Naive B cell (primary cell): ENCODE results near the gene LAMA5. TPM values are rescaled to one million over a fixed set of nuclear protein-coding genes. Genes with fewer than 3 reads are reported as not detected.

ENCODE experiments used
- ATAC-seq, 2 donors: fragments of 150-1000 bp; cut with Tn5 transposase; 2 replicates each; pipeline ENCODE4 v1.10.0; 2021; ENCODE audit warnings: low read depth in 2 of 2, mild to moderate bottlenecking in 2 of 2, moderate library complexity in 2 of 2
- DNase-seq: peaks from one replicate; pipeline ENCODE4 v3.0.0; 2022
- H3K27ac Mint-ChIP-seq, 6 donors: one replicate each; pipeline ENCODE4 v1.8.0; 2020 to 2022; ENCODE audit warnings: mild to moderate bottlenecking in 6 of 6, mixed read lengths in 6 of 6, moderate library complexity in 5 of 6, inconsistent platforms in 2 of 6
- H3K27me3 Mint-ChIP-seq, 3 donors: one replicate each; pipeline ENCODE4 v1.8.0; 2021 to 2022; ENCODE audit warnings: mixed read lengths in 3 of 3, mild to moderate bottlenecking in 1 of 3
- H3K36me3 Mint-ChIP-seq, 2 donors: one replicate each; pipeline ENCODE4 v1.8.0; 2020 to 2022; ENCODE audit warnings: mixed read lengths in 2 of 2, inconsistent platforms in 1 of 2, mild to moderate bottlenecking in 1 of 2
- H3K4me1 Mint-ChIP-seq, 3 donors: one replicate each; pipeline ENCODE4 v1.8.0; 2020 to 2022; ENCODE audit warnings: mixed read lengths in 3 of 3, inconsistent platforms in 1 of 3, mild to moderate bottlenecking in 1 of 3, moderate library complexity in 1 of 3
- H3K4me3 Mint-ChIP-seq, 8 donors: one replicate each; pipeline ENCODE4 v1.8.0; 2020 to 2022; ENCODE audit warnings: mild to moderate bottlenecking in 8 of 8, mixed read lengths in 8 of 8, moderate library complexity in 8 of 8, inconsistent platforms in 2 of 8
- H3K9me3 Mint-ChIP-seq, 7 donors: one replicate each; pipeline ENCODE4 v1.8.0; 2020 to 2022; ENCODE audit warnings: mixed read lengths in 7 of 7, mild to moderate bottlenecking in 5 of 7, inconsistent platforms in 2 of 7, moderate library complexity in 1 of 7
- polyA plus RNA-seq, 6 donors: library from polyadenylated mRNA; unstranded; fragments of 300-500 nt; fragmentation: Illumina TruSeq; gene quantifications; one replicate each; pipeline ENCODE4 v1.2.3, GENCODE V29; 2021; ENCODE audit warnings: low read depth in 6 of 6

Gene LAMA5
- polyA plus RNA-seq, 6 donors from 2014 or later, result 0.50 to 11.9 (median 6.1) TPM

DNA sequence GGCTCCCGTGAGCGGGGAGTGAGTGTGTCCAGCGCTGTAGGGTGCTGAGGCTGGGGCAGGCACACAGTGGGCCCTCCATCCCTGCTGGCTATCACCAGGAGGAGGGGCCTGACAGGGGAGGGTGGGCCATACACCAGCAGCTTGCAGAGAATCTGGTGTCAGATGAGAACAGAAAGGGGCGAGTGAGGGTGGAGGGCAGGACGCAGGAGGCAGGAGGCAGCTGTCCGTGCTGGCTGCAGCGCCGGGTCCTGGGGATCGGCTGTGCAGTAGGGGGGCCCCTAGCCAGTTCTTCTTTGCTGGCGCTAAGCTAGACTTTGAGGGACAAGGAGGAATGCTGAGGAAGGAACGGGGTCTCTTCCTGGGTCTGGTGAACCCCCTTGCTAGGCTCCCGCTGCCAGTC lies 41.5 kb upstream of the LAMA5 start:
- peak overlapping the region in 6 of 8 donors; percentile 12 to 91 (median 88) for H3K4me3 Mint-ChIP-seq
- no peaks in the 10 kb centered on the region for H3K27me3 Mint-ChIP-seq
- no peak for ATAC-seq
- H3K36me3 Mint-ChIP-seq, result no peaks in the 10 kb centered on the region
- peaks cover 20 to 33% (median 29%) of the 10 kb centered on the region in 3 donors for H3K4me1 Mint-ChIP-seq
- no peak for DNase-seq
- H3K27ac Mint-ChIP-seq, result no peak overlapping the region
- H3K9me3 Mint-ChIP-seq, result no peaks in the 10 kb centered on the region

DNA sequence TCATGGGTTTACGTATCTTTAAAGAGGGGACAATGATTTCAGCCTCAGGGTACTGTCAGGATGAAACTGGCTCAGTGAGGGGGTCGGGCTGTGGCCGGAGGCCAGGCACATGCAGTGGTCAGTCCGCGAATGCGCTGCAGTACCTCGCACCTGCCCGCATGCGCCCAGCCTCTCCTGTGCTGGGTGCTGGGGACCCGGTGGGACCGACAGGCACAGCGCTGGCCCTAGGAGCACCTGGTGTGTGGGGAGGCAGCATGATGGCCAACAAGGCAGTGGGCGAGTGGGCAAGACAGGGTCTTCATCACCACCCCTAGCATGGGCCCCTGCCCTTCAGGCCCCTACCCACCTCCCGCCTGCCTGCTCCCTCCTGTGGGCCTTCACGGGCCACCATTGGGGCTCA lies 40.9 kb upstream of the LAMA5 start:
- H3K9me3 Mint-ChIP-seq, result no peaks in the 10 kb centered on the region
- peaks cover 20 to 33% (median 29%) of the 10 kb centered on the region in 3 donors for H3K4me1 Mint-ChIP-seq
- no peaks in the 10 kb centered on the region for H3K36me3 Mint-ChIP-seq
- ATAC-seq (no peak), DNase-seq (no peak)
- peak overlapping the region in 1 of 6 donors; percentile 61 for H3K27ac Mint-ChIP-seq
- H3K4me3 Mint-ChIP-seq, result peak overlapping the region; percentile 80 to 91 (median 86)
- H3K27me3 Mint-ChIP-seq, result no peaks in the 10 kb centered on the region

DNA sequence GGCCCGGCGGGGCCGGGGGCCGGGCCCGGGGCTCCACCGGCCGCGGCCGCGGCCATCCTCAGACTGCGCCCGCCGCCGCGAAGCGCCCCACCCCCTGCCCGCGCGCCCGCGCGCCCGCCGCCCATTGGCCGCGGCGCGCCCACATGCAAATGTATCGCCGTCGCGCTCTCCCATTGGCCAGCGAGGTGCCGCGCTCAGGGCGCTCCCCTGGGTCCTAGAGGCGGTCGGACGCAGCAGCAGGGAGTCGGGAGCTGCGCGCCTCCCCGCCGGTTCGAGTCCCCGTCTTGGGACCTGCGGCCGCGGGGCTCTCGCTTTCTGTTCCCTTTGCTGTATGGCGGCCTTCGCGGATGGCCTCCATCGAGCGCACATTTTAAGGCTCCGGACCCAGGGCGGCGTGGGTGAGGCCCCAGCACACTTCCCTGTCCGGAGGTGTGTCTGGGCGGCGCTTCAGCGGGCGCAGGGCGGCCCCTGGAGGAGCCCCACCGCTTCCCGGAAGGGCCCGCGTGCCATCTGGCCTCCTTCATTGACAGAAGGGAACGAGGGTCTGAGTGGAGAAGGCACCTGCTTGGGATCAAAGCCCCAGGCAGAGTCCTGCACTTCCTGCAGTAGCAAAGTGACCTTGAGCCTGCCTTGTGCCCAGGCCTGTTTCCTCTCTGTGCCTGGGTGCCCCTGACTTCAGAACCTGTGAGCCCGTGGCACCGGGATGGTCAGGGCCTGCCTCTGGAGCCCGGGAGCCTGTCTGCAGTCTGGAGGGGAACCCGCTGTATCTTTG lies 40.3 kb upstream of the LAMA5 start, which contains the start of gene CABLES2:
Gene CABLES2 (minus strand): TSS at position 65 of the 772 bp plus-strand sequence. CDS start 9 bp downstream, at position 56.
- H3K4me3 Mint-ChIP-seq, result peak within 1 kb of the TSS; percentile 80 to 91 (median 86)
- H3K4me1 Mint-ChIP-seq, result peaks cover 20 to 33% (median 30%) of the 10 kb centered on the region in 3 donors

DNA sequence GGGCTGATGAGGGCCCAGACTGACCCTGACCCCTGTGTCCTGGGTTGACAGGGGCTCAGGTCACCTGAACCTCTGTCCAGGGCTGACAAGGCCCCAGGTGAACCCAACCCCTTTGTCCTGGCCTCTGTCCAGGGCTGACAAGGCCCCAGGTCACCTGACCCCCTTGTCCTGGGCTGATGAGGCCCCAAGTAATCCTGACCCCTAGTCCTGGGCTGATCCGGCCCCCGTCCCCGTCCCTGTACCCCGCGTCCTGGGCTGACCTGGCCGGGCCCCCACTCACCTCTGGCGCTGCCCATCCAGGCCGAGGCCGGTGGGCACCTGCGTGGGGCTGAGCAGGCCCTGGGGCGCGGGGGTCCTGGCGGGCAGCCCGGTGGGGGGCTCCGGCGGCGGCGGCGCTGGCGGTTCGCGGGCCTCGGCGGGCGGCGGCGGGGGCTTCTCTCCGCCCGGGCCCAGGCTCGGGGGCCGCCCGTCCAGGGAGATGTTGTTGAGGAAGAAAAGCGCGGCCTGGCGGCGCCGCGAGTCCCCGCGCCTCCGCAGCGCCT lies 39.6 kb upstream of the LAMA5 start:
- Mint-ChIP-seq H3K36me3 (no peaks in the 10 kb centered on the region), H3K27ac (peak overlapping the region in 1 of 6 donors; percentile 66), H3K4me3 (peak overlapping the region; percentile 67 to 88 (median 78)), H3K4me1 (peaks cover 24 to 40% (median 34%) of the 10 kb centered on the region in 3 donors), H3K27me3 (no peaks in the 10 kb centered on the region), H3K9me3 (no peaks in the 10 kb centered on the region)
- ATAC-seq (peak in 1 of 2 donors; percentile 1), DNase-seq (no peak)

More for the DNA sequence above, 40.3 kb upstream of the LAMA5 start, which contains the start of gene CABLES2:
- ATAC-seq (peak; percentile 93 to 94), DNase-seq (peak; percentile 92)
- no peaks in the 10 kb centered on the region for H3K36me3 Mint-ChIP-seq
- H3K9me3 Mint-ChIP-seq, result no peaks in the 10 kb centered on the region
- peak within 1 kb of the TSS in 5 of 6 donors; percentile 22 to 94 (median 77) for H3K27ac Mint-ChIP-seq
- no peaks in the 10 kb centered on the region for H3K27me3 Mint-ChIP-seq

DNA sequence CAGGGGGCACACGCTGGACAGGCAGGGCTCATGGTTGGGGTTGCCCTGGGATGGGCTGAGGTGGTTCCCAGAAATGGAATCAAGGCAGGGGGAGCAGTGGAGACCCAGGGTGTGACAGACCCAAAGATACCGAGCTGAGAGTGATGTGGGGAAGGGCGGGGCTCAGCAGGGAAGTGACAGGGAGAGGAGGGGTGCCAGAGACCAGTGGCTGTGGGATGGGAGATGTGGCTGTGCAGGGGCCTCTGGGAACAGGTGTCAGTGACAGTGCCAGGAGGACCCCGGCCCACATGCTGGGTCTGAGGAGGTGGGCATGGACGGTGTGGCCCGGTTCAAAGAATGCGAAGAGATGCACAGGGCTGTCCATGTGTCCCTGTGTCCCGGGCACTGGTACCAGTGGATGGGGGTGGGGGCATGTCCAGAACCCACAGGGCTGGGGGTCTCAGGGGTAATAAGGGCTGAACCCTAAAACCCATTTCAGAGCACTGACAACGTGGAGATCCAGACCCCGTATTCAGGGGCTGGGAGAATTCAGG lies 38.9 kb upstream of the LAMA5 start:
- Mint-ChIP-seq H3K27ac (peak overlapping the region in 2 of 6 donors; percentile 43 to 47), H3K9me3 (no peaks in the 10 kb centered on the region), H3K4me3 (peak overlapping the region; percentile 67 to 88 (median 76)), H3K4me1 (peaks cover 24 to 46% (median 35%) of the 10 kb centered on the region in 3 donors), H3K27me3 (no peaks in the 10 kb centered on the region), H3K36me3 (no peaks in the 10 kb centered on the region)
- no peak for ATAC-seq
- DNase-seq, result no peak

DNA sequence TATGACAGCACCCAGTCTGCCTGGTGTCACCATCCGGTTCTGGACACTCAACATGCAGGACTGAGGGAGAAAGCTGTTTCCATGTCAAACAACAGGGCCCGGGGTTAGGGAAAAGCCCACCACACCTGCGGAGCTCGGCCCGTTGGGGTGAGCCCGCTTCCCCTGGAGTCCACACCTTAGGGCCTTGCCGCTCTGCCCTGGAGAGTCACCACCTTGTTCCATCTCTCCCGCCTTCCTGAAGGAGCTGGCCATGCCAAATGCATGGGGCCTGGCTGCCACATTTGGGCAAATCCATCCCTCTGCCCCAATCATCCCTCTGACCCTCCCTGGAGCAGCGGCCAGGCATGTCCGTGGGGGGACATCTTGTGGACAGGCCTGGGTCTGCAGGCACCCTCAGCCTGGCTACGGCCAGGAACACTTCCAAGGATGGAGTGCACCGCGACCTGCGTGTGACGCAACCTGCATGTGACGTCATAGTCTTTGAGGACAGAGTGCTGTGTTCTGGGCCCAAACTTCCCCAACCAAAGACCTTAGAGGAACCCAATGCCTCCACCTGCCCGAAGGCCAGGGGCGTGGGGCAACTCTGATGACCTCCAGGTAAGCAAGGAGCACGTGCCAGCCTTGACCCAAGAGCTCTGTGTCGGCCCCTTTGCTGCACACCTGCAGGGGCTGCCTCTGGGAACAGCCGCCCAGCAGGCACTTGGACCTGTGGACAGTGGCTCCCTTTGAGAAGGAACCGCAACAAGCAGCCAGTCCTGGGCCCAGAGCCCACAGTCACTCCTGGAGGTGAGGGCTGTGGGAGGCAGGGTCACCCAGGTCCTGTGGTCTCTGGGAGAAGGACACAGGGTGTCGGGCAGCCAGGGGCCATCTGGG lies 38.2 kb upstream of the LAMA5 start:
- H3K36me3 Mint-ChIP-seq, result no peaks in the 10 kb centered on the region
- H3K4me3 Mint-ChIP-seq, result peak overlapping the region; percentile 36 to 88 (median 74)
- H3K27ac Mint-ChIP-seq, result peak overlapping the region in 2 of 6 donors; percentile 27 to 43
- ATAC-seq (no peak), DNase-seq (no peak)
- H3K27me3 Mint-ChIP-seq, result no peaks in the 10 kb centered on the region
- H3K4me1 Mint-ChIP-seq, result peaks cover 23 to 48% (median 38%) of the 10 kb centered on the region in 3 donors
- no peaks in the 10 kb centered on the region for H3K9me3 Mint-ChIP-seq

DNA sequence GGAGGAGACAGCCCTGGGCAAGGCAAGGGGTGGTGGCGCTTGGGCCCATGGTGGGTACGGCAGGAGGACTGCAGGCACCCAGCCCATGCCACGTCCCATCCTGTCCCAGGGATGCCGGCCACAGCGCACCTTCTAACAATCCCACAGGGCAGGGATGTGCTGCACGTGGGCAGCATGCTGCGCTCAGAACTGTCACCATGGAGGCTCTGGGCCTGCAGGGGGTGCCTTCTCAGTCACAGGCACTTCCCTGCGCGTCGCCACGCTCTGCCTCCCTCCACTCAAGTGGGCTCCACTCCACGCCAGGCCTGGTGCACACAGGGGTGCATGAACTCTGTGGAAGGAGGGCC lies 37.6 kb upstream of the LAMA5 start:
- DNase-seq (no peak), ATAC-seq (no peak)
- Mint-ChIP-seq H3K27ac (no peak overlapping the region), H3K27me3 (no peaks in the 10 kb centered on the region), H3K9me3 (no peaks in the 10 kb centered on the region), H3K4me1 (peaks cover 19 to 41% (median 34%) of the 10 kb centered on the region in 3 donors), H3K36me3 (no peaks in the 10 kb centered on the region), H3K4me3 (peak overlapping the region in 3 of 8 donors; percentile 62 to 73 (median 71))

DNA sequence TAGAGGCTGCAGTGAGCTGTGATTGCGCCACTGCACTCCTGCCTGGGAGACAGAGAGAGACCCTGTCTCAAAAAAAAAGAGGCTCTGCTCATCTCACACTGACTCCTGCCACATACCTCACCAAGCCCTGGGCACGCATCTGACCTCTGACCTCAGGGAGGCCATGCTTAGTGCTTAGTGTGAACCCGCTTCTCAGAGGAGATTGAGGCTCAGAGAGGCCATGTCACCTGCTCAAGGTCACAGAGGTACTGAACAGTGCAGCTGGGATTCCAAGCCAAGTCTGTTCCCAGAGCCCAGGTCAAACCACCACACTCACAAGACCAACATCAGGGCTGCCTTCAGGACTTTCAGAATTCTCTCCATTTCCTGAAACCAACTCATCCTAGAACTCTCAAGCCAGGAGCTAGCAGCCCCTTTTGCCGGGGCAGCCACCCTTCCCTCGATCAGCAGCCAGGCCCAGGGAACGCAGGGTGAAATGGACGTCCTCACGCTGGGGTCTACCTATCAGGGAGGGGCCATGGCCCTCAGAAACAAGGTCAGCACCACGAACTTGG lies 37.1 kb upstream of the LAMA5 start:
- H3K36me3 Mint-ChIP-seq, result no peaks in the 10 kb centered on the region

DNA sequence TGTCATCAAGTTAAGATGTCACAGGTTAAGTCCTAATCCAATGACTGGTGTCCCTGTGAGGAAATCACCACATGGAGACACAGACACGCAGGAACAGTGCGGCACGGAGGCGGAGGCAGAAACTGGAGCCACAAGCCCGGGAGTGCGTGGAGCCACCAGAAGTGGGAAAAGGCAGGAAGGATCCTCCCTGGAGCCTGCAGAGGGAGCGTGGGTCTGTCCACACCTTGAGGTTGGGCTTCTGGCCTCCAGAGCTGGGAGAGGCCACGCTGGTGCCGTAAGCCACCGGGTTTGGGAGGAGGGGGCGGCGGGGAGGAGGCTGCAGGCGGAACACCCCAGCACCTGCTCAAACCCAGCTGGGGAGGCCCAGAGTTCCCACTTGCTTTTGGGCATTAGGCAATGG lies 36.2 kb upstream of the LAMA5 start:
- DNase-seq, result no peak
- no peak for ATAC-seq
- H3K4me3 Mint-ChIP-seq, result peak overlapping the region in 5 of 8 donors; percentile 25 to 78 (median 56)
- H3K27me3 Mint-ChIP-seq, result no peaks in the 10 kb centered on the region
- peaks cover 14 to 36% (median 29%) of the 10 kb centered on the region in 3 donors for H3K4me1 Mint-ChIP-seq
- H3K9me3 Mint-ChIP-seq, result no peaks in the 10 kb centered on the region
- no peak overlapping the region for H3K27ac Mint-ChIP-seq
- H3K36me3 Mint-ChIP-seq, result no peaks in the 10 kb centered on the region

More for the DNA sequence above, 37.1 kb upstream of the LAMA5 start:
- Mint-ChIP-seq H3K9me3 (no peaks in the 10 kb centered on the region), H3K4me3 (peak overlapping the region in 6 of 8 donors; percentile 5 to 76 (median 28)), H3K27ac (no peak overlapping the region), H3K27me3 (no peaks in the 10 kb centered on the region), H3K4me1 (peaks cover 14 to 36% (median 29%) of the 10 kb centered on the region in 3 donors)
- ATAC-seq, result no peak
- no peak for DNase-seq

DNA sequence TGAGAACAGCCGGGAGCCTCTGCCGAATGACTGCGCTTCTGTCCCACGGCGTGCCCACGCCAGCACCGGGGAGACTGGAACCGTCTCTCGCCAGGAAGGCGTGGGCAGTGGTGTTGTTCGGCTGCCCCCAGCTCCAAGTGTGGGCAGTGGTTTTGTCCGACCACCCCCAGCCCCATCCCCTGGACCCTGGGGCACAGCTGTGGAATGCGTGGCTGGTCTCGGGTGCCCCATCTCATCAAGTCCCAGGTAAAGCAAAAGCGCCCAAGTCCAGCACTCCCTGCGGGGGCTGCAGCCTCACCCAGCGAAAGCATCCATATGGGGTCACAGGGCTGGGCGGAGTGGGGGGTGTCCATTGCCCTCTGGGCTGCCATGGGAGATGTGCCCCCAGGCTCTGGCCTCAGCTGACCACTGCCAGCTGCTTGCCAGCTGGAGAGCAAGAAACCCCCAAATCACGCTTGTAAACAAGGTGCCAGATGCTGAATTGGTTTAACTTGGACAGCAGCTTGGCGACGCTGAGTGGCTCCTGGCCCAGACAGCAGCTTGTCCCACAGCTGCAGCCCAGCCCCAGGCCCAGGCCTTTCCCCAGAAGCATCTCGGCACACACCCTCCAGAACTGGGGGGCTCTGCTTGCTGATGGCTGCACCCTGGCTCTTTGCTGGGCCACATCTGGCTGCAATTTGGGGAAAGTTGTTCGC lies 35.5 kb upstream of the LAMA5 start:
- peaks cover 0 to 6% of the 10 kb centered on the region in 2 donors for H3K36me3 Mint-ChIP-seq
- DNase-seq (no peak), ATAC-seq (no peak)
- peaks cover 17 to 36% (median 30%) of the 10 kb centered on the region in 3 donors for H3K4me1 Mint-ChIP-seq
- no peak overlapping the region for H3K4me3 Mint-ChIP-seq
- H3K9me3 Mint-ChIP-seq, result peaks cover 0 to 6% (median 0%) of the 10 kb centered on the region in 7 donors
- H3K27ac Mint-ChIP-seq, result peak overlapping the region in 1 of 6 donors; percentile 73
- no peaks in the 10 kb centered on the region for H3K27me3 Mint-ChIP-seq

DNA sequence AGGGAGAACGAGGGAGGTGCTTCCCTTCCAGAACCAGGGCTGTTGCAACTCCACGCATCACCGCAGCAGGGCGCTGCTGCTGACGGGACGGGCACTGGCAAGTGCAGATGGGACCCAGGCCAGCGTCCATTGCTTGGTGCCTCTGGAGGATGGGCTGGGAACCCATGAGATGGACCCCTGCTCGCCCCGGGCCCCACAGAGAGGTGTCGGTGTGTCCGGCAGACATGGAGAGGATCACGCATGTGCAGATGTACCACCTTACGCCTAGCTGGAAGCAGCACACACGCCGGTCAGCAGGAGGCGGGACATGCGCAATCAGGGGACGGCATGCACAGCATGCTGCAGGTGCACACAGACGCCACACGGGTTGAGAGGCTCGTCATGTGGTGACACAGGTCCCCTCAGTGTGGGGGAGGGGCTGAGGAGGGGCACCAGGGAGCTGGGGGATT lies 34.2 kb upstream of the LAMA5 start:
- H3K9me3 Mint-ChIP-seq, result peaks cover 0 to 7% (median 0%) of the 10 kb centered on the region in 7 donors
- H3K4me1 Mint-ChIP-seq, result peaks cover 20 to 40% (median 30%) of the 10 kb centered on the region in 3 donors
- ATAC-seq (no peak), DNase-seq (no peak)
- H3K36me3 Mint-ChIP-seq, result peaks cover 0 to 8% of the 10 kb centered on the region in 2 donors
- no peak overlapping the region for H3K4me3 Mint-ChIP-seq
- H3K27ac Mint-ChIP-seq, result peak overlapping the region in 1 of 6 donors; percentile 75
- H3K27me3 Mint-ChIP-seq, result no peaks in the 10 kb centered on the region

DNA sequence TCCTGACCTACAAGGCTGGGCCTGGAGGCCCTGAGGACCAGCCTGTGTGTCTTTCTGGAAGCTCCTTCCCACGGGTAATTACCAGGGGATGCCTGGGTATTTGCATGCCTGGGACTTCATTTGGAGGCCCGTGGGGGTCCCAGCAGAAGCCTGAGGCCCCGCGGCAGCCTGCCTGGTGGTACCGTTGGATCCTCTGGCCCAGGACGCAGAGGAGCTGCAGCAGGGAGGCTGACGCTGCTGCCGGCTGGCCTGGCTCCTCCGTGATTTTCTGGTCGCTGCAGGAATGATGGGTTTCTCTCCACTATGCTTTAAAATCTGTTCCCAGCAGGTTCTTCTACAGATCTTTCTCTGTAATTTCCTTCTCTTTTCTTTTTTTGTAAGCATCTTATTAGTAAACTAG lies 33.4 kb upstream of the LAMA5 start:
- H3K9me3 Mint-ChIP-seq, result peaks cover 0 to 7% (median 0%) of the 10 kb centered on the region in 7 donors
- DNase-seq (no peak), ATAC-seq (no peak)
- H3K27ac Mint-ChIP-seq, result no peak overlapping the region
- H3K36me3 Mint-ChIP-seq, result peaks cover 0 to 8% of the 10 kb centered on the region in 2 donors
- H3K4me1 Mint-ChIP-seq, result peaks cover 14 to 32% (median 23%) of the 10 kb centered on the region in 3 donors
- no peak overlapping the region for H3K4me3 Mint-ChIP-seq
- H3K27me3 Mint-ChIP-seq, result no peaks in the 10 kb centered on the region
